HCT116 (cell line): Measurements from ENCODE around the gene LHPP.

Source experiments
- CEBPB ChIP-seq: IDR thresholded peaks from 2 replicates; pipeline ENCODE4 v1.6.1; 2012; ENCODE audit warnings: low read depth
- CTCF ChIP-seq, 3 experiments: fragments of 200-600 bp in 1 of 3; sonication (generic) in 1 of 3; IDR thresholded peaks in 2 of 3; conservative IDR thresholded peaks in 1 of 3; 2 replicates each; pipeline ENCODE4 v1.5.1; 2012 to 2017; ENCODE audit warnings: low read depth in 2 of 3, low read length in 2 of 3, antibody characterized with exemption in 1 of 3, borderline replicate concordance in 1 of 3, control low read depth in 1 of 3, mild to moderate bottlenecking in 1 of 3, mixed read lengths in 1 of 3, mixed run types in 1 of 3, moderate library complexity in 1 of 3; ENCODE audit not compliant: insufficient read depth in 1 of 3
- EZH2 ChIP-seq: fragments of 200-600 bp; sonication (generic); IDR thresholded peaks from 2 replicates; pipeline ENCODE4 v1.6.1; 2017; ENCODE audit warnings: antibody characterized with exemption, mixed run types
- JUND ChIP-seq: IDR thresholded peaks from 2 replicates; pipeline ENCODE4 v1.6.1; 2012
- POLR2A ChIP-seq: IDR thresholded peaks from 2 replicates; pipeline ENCODE4 v1.7.0; 2011; ENCODE audit warnings: borderline replicate concordance; ENCODE audit not compliant: insufficient read depth, insufficient read length; ENCODE audit errors: extremely low read depth
- POLR2AphosphoS5 ChIP-seq: IDR thresholded peaks from 2 replicates; pipeline ENCODE4 v1.6.1; 2011; ENCODE audit warnings: mild to moderate bottlenecking, low read depth, low read length, moderate library complexity
- YY1 ChIP-seq: IDR thresholded peaks from 2 replicates; pipeline ENCODE4 v1.6.1; 2011; ENCODE audit warnings: low read length, low read depth, moderate library complexity, mild to moderate bottlenecking; ENCODE audit not compliant: insufficient replicate concordance; ENCODE audit errors: extremely low read depth
- ZNF274 ChIP-seq: fragments of 200-500 bp; sonication (Bioruptor generic); IDR thresholded peaks from 2 replicates; pipeline ENCODE4 v1.6.1; 2014; ENCODE audit warnings: mild to moderate bottlenecking, low read depth, low read length, inconsistent platforms
- TF ChIP-seq, protein P1 (sequence below): IDR thresholded peaks from 2 replicates; pipeline ENCODE4 v1.6.1; 2012
- TF ChIP-seq, protein P2 (sequence below): IDR thresholded peaks from 2 replicates; pipeline ENCODE4 v1.6.1; 2012; ENCODE audit warnings: low read depth

DNA sequence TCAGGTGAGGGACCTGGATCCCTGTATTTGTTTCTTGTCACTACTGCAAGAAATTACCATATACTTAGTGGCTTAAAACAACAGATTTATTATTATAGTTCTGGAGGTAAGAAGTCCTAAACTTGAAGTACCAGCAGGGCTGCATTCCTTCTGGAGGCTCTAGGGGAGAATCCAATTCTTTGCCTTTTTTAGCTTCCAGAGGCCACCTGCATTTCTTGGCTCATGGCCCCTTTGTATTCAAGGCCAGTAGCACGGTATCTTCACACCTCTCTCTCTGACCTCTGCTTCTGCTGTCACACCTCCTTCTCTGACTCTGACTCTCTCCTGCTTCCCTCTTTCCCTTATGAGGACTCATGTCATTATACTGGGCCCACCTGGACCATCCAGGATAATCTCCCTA lies 2.2 kb upstream of the LHPP start:
- no peak for TF ChIP-seq YY1
- TF ChIP-seq POLR2AphosphoS5 = no peak
- no peak for TF ChIP-seq ZNF274
- TF ChIP-seq POLR2A = no peak
- TF ChIP-seq, protein P1, sequence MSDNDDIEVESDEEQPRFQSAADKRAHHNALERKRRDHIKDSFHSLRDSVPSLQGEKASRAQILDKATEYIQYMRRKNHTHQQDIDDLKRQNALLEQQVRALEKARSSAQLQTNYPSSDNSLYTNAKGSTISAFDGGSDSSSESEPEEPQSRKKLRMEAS = peak; percentile 25; the same call in 1 of the 2 replicates
- no peak for TF ChIP-seq CTCF (IDR thresholded peaks at IDR 0.05 in 2 of 3, conservative IDR thresholded peaks at IDR 0.05 in 1 of 3; ENCODE audit: borderline replicate concordance in 1 of 3, insufficient read depth in 1 of 3, low read depth in 2 of 3, low read length in 2 of 3)
- TF ChIP-seq CEBPB = no peak
- no peak for TF ChIP-seq JUND
- TF ChIP-seq EZH2 = no peak
- TF ChIP-seq, protein P2, sequence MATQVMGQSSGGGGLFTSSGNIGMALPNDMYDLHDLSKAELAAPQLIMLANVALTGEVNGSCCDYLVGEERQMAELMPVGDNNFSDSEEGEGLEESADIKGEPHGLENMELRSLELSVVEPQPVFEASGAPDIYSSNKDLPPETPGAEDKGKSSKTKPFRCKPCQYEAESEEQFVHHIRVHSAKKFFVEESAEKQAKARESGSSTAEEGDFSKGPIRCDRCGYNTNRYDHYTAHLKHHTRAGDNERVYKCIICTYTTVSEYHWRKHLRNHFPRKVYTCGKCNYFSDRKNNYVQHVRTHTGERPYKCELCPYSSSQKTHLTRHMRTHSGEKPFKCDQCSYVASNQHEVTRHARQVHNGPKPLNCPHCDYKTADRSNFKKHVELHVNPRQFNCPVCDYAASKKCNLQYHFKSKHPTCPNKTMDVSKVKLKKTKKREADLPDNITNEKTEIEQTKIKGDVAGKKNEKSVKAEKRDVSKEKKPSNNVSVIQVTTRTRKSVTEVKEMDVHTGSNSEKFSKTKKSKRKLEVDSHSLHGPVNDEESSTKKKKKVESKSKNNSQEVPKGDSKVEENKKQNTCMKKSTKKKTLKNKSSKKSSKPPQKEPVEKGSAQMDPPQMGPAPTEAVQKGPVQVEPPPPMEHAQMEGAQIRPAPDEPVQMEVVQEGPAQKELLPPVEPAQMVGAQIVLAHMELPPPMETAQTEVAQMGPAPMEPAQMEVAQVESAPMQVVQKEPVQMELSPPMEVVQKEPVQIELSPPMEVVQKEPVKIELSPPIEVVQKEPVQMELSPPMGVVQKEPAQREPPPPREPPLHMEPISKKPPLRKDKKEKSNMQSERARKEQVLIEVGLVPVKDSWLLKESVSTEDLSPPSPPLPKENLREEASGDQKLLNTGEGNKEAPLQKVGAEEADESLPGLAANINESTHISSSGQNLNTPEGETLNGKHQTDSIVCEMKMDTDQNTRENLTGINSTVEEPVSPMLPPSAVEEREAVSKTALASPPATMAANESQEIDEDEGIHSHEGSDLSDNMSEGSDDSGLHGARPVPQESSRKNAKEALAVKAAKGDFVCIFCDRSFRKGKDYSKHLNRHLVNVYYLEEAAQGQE = no peak
